Esophagus muscularis mucosa (tissue), 3 donors: ENCODE data around the gene RADIL.

ENCODE experiments used
- POLR2A ChIP-seq: fragments of 450-650 bp; IDR thresholded peaks from one replicate; pipeline ENCODE4 v1.6.1; 2017; ENCODE audit warnings: antibody characterized with exemption, moderate library complexity, mild to moderate bottlenecking, low read depth
- TF ChIP-seq, protein P1 (sequence below), 3 experiments: fragments of 200-600 bp in 2 of 3; fragments of 450-650 bp in 1 of 3; sonication (generic) in 2 of 3; IDR thresholded peaks; one replicate each; pipeline ENCODE4 v1.5.1; 2017 to 2019; ENCODE audit warnings: antibody characterized with exemption in 3 of 3, mild to moderate bottlenecking in 2 of 3, moderate library complexity in 1 of 3

DNA sequence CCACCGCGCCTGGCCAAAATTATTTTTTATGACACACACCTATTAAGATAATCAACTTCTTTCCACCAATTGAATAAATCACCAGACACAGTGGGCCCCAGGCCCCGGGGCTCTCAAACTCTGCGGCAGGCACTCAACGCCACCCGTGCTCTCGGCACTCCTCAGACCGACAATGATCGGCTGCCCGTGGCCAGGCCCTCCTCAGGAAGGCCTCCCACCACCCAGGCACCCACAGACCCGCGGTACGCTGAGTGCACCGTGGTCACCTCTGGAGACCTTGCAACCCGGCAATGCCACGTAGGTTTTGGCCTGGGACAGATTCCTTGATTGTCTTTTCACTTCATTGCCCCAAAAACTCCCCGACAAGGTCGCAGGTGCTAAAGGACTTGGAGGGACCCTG lies 6.9 kb downstream of the RADIL start:
- TF ChIP-seq, protein P1, sequence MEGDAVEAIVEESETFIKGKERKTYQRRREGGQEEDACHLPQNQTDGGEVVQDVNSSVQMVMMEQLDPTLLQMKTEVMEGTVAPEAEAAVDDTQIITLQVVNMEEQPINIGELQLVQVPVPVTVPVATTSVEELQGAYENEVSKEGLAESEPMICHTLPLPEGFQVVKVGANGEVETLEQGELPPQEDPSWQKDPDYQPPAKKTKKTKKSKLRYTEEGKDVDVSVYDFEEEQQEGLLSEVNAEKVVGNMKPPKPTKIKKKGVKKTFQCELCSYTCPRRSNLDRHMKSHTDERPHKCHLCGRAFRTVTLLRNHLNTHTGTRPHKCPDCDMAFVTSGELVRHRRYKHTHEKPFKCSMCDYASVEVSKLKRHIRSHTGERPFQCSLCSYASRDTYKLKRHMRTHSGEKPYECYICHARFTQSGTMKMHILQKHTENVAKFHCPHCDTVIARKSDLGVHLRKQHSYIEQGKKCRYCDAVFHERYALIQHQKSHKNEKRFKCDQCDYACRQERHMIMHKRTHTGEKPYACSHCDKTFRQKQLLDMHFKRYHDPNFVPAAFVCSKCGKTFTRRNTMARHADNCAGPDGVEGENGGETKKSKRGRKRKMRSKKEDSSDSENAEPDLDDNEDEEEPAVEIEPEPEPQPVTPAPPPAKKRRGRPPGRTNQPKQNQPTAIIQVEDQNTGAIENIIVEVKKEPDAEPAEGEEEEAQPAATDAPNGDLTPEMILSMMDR (IDR thresholded peaks at IDR 0.05), result no peak
- no peak for TF ChIP-seq POLR2A
